Mesodermal cell (in vitro differentiated cells): Measurements from ENCODE around the gene CCDC85C.
A peak's percentile ranks its signal among the peaks of the same experiment; 100 is the strongest.

Source experiments
- H3K27ac ChIP-seq: 2 replicates; pipeline ENCODE4 v1.7.0; 2013; ENCODE audit warnings: mild to moderate bottlenecking, low read depth, low read length, moderate library complexity; ENCODE audit not compliant: severe bottlenecking
- H3K36me3 ChIP-seq: 2 replicates; pipeline ENCODE4 v1.7.1; 2013; ENCODE audit warnings: mild to moderate bottlenecking, low read length, moderate library complexity; ENCODE audit not compliant: control insufficient read depth, insufficient read depth
- H3K4me1 ChIP-seq: one replicate; pipeline ENCODE4 v1.7.1; 2013; ENCODE audit warnings: mild to moderate bottlenecking, low read length; ENCODE audit not compliant: insufficient read depth, control insufficient read depth, poor library complexity, severe bottlenecking
- H3K4me3 ChIP-seq: 2 replicates; pipeline ENCODE4 v1.7.0; 2013; ENCODE audit warnings: low read length, control low read depth, mild to moderate bottlenecking; ENCODE audit not compliant: insufficient read depth, poor library complexity, severe bottlenecking; ENCODE audit errors: extremely low read depth
- H3K9me3 ChIP-seq: 2 replicates; pipeline ENCODE4 v1.7.1; 2013; ENCODE audit warnings: mild to moderate bottlenecking, low read length, moderate library complexity; ENCODE audit not compliant: control insufficient read depth
- WGBS, 2 experiments: methylation state at CpG; one replicate each; pipeline ENCODE4 v1.1.5; 2013; ENCODE audit warnings: missing lambda C conversion rate in 2 of 2; ENCODE audit not compliant: insufficient coverage in 2 of 2; 5-methylcytosine and 5-hydroxymethylcytosine counted together

CCDC85C gene

GRCh38 chr14:99524804-99525698 is 79.0 kb downstream of the CCDC85C start:
- Histone ChIP-seq H3K9me3 (no peaks in the 10 kb centered on the region), H3K27ac (no peak overlapping the region), H3K4me1 (peaks cover 45% of the 10 kb centered on the region), H3K36me3 (no peaks in the 10 kb centered on the region), H3K4me3 (no peak overlapping the region)
- WGBS, 2 experiments, result 61 to 65% methylated on average over 11 to 16 of the region's 17 CpGs

- H3K27ac ChIP-seq, result no peak overlapping the region
- no peak overlapping the region for H3K4me3 ChIP-seq
- no peaks in the 10 kb centered on the region for H3K36me3 ChIP-seq
- peaks cover 45% of the 10 kb centered on the region for H3K4me1 ChIP-seq
- WGBS, 2 experiments, result 68 to 80% methylated on average over 6 to 10 of the region's 16 CpGs
- no peaks in the 10 kb centered on the region for H3K9me3 ChIP-seq
Measured at GRCh38 chr14:99524091-99524661, 79.8 kb downstream of the CCDC85C start.

GRCh38 chr14:99523704-99524055 is 80.3 kb downstream of the CCDC85C start:
- Histone ChIP-seq H3K36me3 (no peaks in the 10 kb centered on the region), H3K4me1 (peaks cover 45% of the 10 kb centered on the region), H3K27ac (peak overlapping the region; percentile 87), H3K4me3 (no peak overlapping the region), H3K9me3 (no peaks in the 10 kb centered on the region)
- 71 to 76% methylated on average over 4 of the region's 5 CpGs for whole genome bisulfite sequencing, 2 experiments

GRCh38 chr14:99522934-99523703 is 80.9 kb downstream of the CCDC85C start:
- no peaks in the 10 kb centered on the region for H3K9me3 ChIP-seq
- no peaks in the 10 kb centered on the region for H3K36me3 ChIP-seq
- 35 to 39% methylated on average over 10 of the region's 14 CpGs for WGBS, 2 experiments
- H3K27ac ChIP-seq, result peak overlapping the region; percentile 87
- peaks cover 45% of the 10 kb centered on the region for H3K4me1 ChIP-seq
- no peak overlapping the region for H3K4me3 ChIP-seq

- Histone ChIP-seq H3K36me3 (no peaks in the 10 kb centered on the region), H3K27ac (peak overlapping the region; percentile 87), H3K4me3 (no peak overlapping the region), H3K9me3 (no peaks in the 10 kb centered on the region), H3K4me1 (peaks cover 45% of the 10 kb centered on the region)
- WGBS, 2 experiments, result 17 to 22% methylated on average over 2 to 8 of the region's 12 CpGs
Measured at GRCh38 chr14:99522457-99522891, 81.5 kb downstream of the CCDC85C start.

GRCh38 chr14:99522025-99522401 is 82.0 kb downstream of the CCDC85C start:
- H3K36me3 ChIP-seq, result no peaks in the 10 kb centered on the region
- H3K4me1 ChIP-seq, result peaks cover 45% of the 10 kb centered on the region
- H3K4me3 ChIP-seq, result no peak overlapping the region
- H3K9me3 ChIP-seq, result no peaks in the 10 kb centered on the region
- WGBS, 2 experiments, result 87 to 97% methylated on average over 5 to 13 of the region's 18 CpGs
- H3K27ac ChIP-seq, result peak overlapping the region; percentile 23

GRCh38 chr14:99521176-99522024 is 82.6 kb downstream of the CCDC85C start:
- Histone ChIP-seq H3K9me3 (no peaks in the 10 kb centered on the region), H3K4me3 (no peak overlapping the region), H3K36me3 (no peaks in the 10 kb centered on the region), H3K4me1 (peaks cover 45% of the 10 kb centered on the region), H3K27ac (no peak overlapping the region)
- 90 to 92% methylated on average over 21 to 23 of the region's 25 CpGs for WGBS, 2 experiments

- WGBS, 2 experiments, result 86 to 88% methylated on average over 9 to 10 of the region's 11 CpGs
- H3K4me1 ChIP-seq, result peaks cover 45% of the 10 kb centered on the region
- H3K36me3 ChIP-seq, result no peaks in the 10 kb centered on the region
- no peak overlapping the region for H3K27ac ChIP-seq
- no peaks in the 10 kb centered on the region for H3K9me3 ChIP-seq
- H3K4me3 ChIP-seq, result no peak overlapping the region
Measured at GRCh38 chr14:99520571-99521081, 83.4 kb downstream of the CCDC85C start.

GRCh38 chr14:99519931-99520421 is 84.0 kb downstream of the CCDC85C start:
- H3K4me1 ChIP-seq, result peaks cover 41% of the 10 kb centered on the region
- no peak overlapping the region for H3K4me3 ChIP-seq
- WGBS, 2 experiments, result 100% methylated on average over 3 of the region's 6 CpGs
- H3K9me3 ChIP-seq, result no peaks in the 10 kb centered on the region
- H3K27ac ChIP-seq, result no peak overlapping the region
- peaks cover 1% of the 10 kb centered on the region for H3K36me3 ChIP-seq
